ENCODE data around the gene CDH4. TPM values are rescaled to one million over a fixed set of nuclear protein-coding genes. Genes with fewer than 3 reads are reported as not detected.

CDH4 gene
- total and polyA plus RNA-seq, 9 of the 15 experiments (the other 6 are each of a cell fraction or from before 2014, with no cell fraction given): 0.04 TPM; not detected in 8

- TF ChIP-seq, protein P1, sequence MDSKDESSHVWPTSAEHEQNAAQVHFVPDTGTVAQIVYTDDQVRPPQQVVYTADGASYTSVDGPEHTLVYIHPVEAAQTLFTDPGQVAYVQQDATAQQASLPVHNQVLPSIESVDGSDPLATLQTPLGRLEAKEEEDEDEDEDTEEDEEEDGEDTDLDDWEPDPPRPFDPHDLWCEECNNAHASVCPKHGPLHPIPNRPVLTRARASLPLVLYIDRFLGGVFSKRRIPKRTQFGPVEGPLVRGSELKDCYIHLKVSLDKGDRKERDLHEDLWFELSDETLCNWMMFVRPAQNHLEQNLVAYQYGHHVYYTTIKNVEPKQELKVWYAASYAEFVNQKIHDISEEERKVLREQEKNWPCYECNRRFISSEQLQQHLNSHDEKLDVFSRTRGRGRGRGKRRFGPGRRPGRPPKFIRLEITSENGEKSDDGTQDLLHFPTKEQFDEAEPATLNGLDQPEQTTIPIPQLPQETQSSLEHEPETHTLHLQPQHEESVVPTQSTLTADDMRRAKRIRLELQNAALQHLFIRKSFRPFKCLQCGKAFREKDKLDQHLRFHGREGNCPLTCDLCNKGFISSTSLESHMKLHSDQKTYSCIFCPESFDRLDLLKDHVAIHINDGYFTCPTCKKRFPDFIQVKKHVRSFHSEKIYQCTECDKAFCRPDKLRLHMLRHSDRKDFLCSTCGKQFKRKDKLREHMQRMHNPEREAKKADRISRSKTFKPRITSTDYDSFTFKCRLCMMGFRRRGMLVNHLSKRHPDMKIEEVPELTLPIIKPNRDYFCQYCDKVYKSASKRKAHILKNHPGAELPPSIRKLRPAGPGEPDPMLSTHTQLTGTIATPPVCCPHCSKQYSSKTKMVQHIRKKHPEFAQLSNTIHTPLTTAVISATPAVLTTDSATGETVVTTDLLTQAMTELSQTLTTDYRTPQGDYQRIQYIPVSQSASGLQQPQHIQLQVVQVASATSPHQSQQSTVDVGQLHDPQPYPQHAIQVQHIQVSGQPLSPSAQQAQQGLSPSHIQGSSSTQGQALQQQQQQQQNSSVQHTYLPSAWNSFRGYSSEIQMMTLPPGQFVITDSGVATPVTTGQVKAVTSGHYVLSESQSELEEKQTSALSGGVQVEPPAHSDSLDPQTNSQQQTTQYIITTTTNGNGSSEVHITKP (IDR thresholded peaks at IDR 0.05; ENCODE audit: partially characterized antibody): no peak
- TF ChIP-seq STAG1 (CRISPR knock-in tag; IDR thresholded peaks at IDR 0.05; ENCODE audit: borderline replicate concordance): peak; percentile 87; the same call in 1 of the 2 replicates
- TF ChIP-seq RAD21 (CRISPR knock-in tag; conservative IDR thresholded peaks at IDR 0.05 in 1 of 2, IDR thresholded peaks at IDR 0.05 in 1 of 2): peak; percentile 26 to 70
- no peak for TF ChIP-seq HDAC1 (IDR thresholded peaks at IDR 0.05)
- TF ChIP-seq CREM (IDR thresholded peaks at IDR 0.05; ENCODE audit: low read depth): no peak
- TF ChIP-seq, protein P2, sequence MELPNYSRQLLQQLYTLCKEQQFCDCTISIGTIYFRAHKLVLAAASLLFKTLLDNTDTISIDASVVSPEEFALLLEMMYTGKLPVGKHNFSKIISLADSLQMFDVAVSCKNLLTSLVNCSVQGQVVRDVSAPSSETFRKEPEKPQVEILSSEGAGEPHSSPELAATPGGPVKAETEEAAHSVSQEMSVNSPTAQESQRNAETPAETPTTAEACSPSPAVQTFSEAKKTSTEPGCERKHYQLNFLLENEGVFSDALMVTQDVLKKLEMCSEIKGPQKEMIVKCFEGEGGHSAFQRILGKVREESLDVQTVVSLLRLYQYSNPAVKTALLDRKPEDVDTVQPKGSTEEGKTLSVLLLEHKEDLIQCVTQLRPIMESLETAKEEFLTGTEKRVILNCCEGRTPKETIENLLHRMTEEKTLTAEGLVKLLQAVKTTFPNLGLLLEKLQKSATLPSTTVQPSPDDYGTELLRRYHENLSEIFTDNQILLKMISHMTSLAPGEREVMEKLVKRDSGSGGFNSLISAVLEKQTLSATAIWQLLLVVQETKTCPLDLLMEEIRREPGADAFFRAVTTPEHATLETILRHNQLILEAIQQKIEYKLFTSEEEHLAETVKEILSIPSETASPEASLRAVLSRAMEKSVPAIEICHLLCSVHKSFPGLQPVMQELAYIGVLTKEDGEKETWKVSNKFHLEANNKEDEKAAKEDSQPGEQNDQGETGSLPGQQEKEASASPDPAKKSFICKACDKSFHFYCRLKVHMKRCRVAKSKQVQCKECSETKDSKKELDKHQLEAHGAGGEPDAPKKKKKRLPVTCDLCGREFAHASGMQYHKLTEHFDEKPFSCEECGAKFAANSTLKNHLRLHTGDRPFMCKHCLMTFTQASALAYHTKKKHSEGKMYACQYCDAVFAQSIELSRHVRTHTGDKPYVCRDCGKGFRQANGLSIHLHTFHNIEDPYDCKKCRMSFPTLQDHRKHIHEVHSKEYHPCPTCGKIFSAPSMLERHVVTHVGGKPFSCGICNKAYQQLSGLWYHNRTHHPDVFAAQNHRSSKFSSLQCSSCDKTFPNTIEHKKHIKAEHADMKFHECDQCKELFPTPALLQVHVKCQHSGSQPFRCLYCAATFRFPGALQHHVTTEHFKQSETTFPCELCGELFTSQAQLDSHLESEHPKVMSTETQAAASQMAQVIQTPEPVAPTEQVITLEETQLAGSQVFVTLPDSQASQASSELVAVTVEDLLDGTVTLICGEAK (IDR thresholded peaks at IDR 0.05): 0 out of 2 replicates have a peak, but pooled peaks have one; percentile 34
- TF ChIP-seq, protein P2 (CRISPR knock-in tag; IDR thresholded peaks at IDR 0.05): no peak
- TF ChIP-seq TRIM25 (IDR thresholded peaks at IDR 0.05; ENCODE audit: borderline replicate concordance): no peak
- TF ChIP-seq KLF16 (IDR thresholded peaks at IDR 0.05): peak; percentile 36; the same call in 1 of the 2 replicates
- TF ChIP-seq RFX1 (IDR thresholded peaks at IDR 0.05): peak; percentile 44
- peak; percentile 22; the same call in 1 of the 2 replicates for TF ChIP-seq ZNF316 (IDR thresholded peaks at IDR 0.05)
- TF ChIP-seq TBL1XR1 (IDR thresholded peaks at IDR 0.05; ENCODE audit: low read length in 2 of 2): 0 out of 4 replicates have a peak, but pooled peaks of 1 of the 2 experiments have one; percentile 20
Observed at GRCh38 chr20:61980647-61981583, 728.9 kb downstream of the CDH4 start (continued).
